ENCODE results near the gene TACR1.

The TACR1 gene

GRCh38 chr2:75047189-75047991 is 151.9 kb downstream of the TACR1 start:
- H3K27ac ChIP-seq, result no peak overlapping the region
- TF ChIP-seq CTCF (IDR thresholded peaks at IDR 0.05) (no peak), ZFX (IDR thresholded peaks at IDR 0.05; ENCODE audit: borderline replicate concordance) (no peak)

- TF ChIP-seq CTCF (IDR thresholded peaks at IDR 0.05) (no peak), ZFX (IDR thresholded peaks at IDR 0.05; ENCODE audit: borderline replicate concordance) (no peak)
- no peak overlapping the region for H3K27ac ChIP-seq
Observed at GRCh38 chr2:75045526-75046050, 153.7 kb downstream of the TACR1 start.

GRCh38 chr2:75044291-75044690 is 155.0 kb downstream of the TACR1 start:
- no peak overlapping the region for H3K27ac ChIP-seq
- TF ChIP-seq ZFX (IDR thresholded peaks at IDR 0.05; ENCODE audit: borderline replicate concordance) (no peak), CTCF (IDR thresholded peaks at IDR 0.05) (no peak)

GRCh38 chr2:75042823-75043222 is 156.5 kb downstream of the TACR1 start:
- no peak overlapping the region for H3K27ac ChIP-seq
- TF ChIP-seq ZFX (IDR thresholded peaks at IDR 0.05; ENCODE audit: borderline replicate concordance) (no peak), CTCF (IDR thresholded peaks at IDR 0.05) (no peak)

GRCh38 chr2:75041731-75042600 is 157.4 kb downstream of the TACR1 start:
- no peak for TF ChIP-seq ZFX (IDR thresholded peaks at IDR 0.05; ENCODE audit: borderline replicate concordance)
- TF ChIP-seq CTCF (IDR thresholded peaks at IDR 0.05), result no peak
- H3K27ac ChIP-seq, result no peak overlapping the region

- TF ChIP-seq ZFX (IDR thresholded peaks at IDR 0.05; ENCODE audit: borderline replicate concordance), result no peak
- no peak for TF ChIP-seq CTCF (IDR thresholded peaks at IDR 0.05)
- no peak overlapping the region for H3K27ac ChIP-seq
Observed at GRCh38 chr2:75041226-75041625, 158.1 kb downstream of the TACR1 start.
